T-helper 2 cell treated with Interferon-gamma antibody and Interleukin-4, amounts not matched to agents 5 μg/mL and 100 μg/mL, for 36 hours (primary cell): ENCODE results near the gene CAPZA1.
A peak's percentile ranks its signal among the peaks of the same experiment; 100 is the strongest.

ENCODE experiments used
- DNase-seq: peaks from one replicate; pipeline ENCODE4 v3.0.0; 2021; ENCODE audit warnings: low spot score
- H3K27ac Mint-ChIP-seq: one replicate; pipeline ENCODE4 v1.8.0; 2021; ENCODE audit warnings: mild to moderate bottlenecking, mixed read lengths
- H3K27me3 Mint-ChIP-seq: one replicate; pipeline ENCODE4 v1.8.0; 2021; ENCODE audit warnings: low read depth, mixed read lengths
- H3K36me3 Mint-ChIP-seq: one replicate; pipeline ENCODE4 v1.8.0; 2021; ENCODE audit warnings: low read depth, mixed read lengths
- H3K4me1 Mint-ChIP-seq: one replicate; pipeline ENCODE4 v1.8.0; 2021; ENCODE audit warnings: low read depth, mixed read lengths
- H3K4me3 Mint-ChIP-seq: one replicate; pipeline ENCODE4 v1.8.0; 2022; ENCODE audit warnings: mild to moderate bottlenecking, moderate library complexity, mixed read lengths
- H3K9me3 Mint-ChIP-seq: one replicate; pipeline ENCODE4 v1.8.0; 2021; ENCODE audit warnings: mixed read lengths

Gene CAPZA1

DNA sequence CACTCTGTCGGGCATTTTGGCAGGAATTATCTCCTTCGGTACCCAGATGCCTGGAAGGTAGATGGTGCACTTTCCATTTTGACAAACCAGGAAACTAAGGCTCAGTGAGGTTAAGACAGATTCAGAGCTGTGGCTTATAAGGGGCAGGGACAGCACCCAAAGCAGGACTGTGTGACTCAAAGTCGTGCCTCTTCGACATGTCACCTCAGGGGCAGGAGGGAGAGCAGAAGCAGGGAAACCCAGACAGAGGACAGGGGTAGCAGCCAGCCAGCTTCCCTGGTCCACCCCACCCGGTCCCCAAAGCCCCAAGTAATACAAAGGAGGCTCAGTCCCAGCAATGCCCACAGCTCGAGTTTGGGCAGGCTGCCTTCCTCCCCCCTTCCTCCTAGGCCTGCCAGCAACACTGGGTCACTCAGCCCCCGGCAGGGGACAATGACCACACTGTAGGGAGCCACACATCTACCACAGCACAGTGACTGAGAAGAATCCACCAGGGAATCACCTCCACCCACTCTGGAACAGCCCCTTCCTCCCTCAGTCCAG lies 84.8 kb downstream of the CAPZA1 start:
- Mint-ChIP-seq H3K4me1 (peaks cover 63% of the 10 kb centered on the region), H3K27me3 (peaks cover 10% of the 10 kb centered on the region), H3K9me3 (no peaks in the 10 kb centered on the region), H3K27ac (peak overlapping the region; percentile 93), H3K4me3 (peak overlapping the region; percentile 87), H3K36me3 (peaks cover 25% of the 10 kb centered on the region)
- DNase-seq: peak; percentile 35

DNA sequence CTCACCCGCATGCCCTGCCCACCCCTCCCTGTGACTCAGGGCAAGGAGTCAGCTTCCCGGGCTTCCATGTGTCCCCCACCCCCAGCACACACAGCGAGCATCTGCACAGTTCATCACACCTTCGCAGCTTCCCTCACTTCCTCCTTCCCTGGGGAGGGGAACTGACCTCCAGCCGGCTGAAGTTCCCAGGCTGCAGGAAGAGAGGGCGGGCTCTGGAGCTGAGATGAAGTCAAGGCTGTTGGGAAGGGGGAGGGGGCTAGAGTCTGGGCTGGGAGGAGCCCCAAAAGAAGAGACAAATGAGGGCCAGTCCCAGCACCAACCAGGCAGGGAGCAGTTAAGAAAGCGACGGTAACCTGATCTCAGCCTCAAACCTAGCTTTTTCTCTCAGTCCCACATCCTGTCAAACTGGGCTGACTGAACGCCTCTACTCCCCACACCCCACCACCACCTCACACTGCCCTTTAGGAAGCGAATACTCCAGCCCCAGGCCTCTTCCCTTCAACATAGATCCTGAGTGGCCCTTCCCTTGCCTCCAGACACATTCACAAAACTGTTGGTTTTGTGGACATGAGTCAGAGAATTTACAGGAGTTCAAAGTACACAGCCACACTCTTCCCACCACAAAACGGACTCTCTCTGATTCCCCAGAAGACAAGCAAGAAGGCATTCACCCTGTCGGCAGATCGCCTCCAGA lies 85.4 kb downstream of the CAPZA1 start:
- H3K36me3 Mint-ChIP-seq: peaks cover 18% of the 10 kb centered on the region
- peak overlapping the region; percentile 87 for H3K4me3 Mint-ChIP-seq
- H3K4me1 Mint-ChIP-seq: peaks cover 59% of the 10 kb centered on the region
- peak overlapping the region; percentile 93 for H3K27ac Mint-ChIP-seq
- H3K9me3 Mint-ChIP-seq: no peaks in the 10 kb centered on the region
- DNase-seq: peak; percentile 73
- H3K27me3 Mint-ChIP-seq: peaks cover 12% of the 10 kb centered on the region

DNA sequence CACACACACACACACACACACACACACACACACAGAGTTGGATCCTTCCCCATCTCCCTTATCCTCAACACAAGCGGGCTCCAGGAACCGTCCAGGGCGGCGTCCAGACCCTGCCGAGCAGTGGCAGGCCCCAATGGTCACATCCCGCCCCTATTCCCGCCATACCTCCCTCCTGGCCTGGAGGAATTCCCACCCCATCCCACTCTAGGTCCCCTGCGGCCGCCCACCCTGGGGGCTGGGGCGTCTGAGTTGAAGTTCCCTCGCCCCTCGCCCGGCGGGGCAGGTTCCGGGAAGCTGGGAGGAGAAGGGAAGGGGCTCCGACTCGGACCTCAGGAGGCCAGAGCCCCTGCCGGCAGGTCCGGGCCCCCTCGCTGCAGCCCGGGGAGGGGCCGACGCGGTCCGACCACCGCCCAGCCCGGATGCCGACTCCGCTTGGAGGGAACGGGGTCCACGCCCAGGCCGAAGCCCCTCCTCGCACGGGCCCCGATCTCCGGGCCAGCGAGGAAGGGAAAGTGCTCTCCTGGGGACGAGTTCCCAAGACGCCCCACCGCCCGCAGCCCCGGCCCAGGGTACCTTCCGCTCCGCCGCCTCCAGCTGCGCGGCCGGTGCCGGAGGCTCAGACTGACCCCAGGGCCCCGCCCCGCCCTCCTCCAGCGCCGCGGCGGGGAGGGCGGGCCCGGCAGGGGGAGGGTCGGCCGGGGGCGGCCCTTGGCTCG lies 87.0 kb downstream of the CAPZA1 start, which contains the start of gene RHOC:
RHOC (minus strand) TSS at position 623 of the 716 bp plus-strand sequence. CDS start 3,328 bp downstream, outside the sequence.
- peak within 1 kb of the TSS; percentile 87 for H3K4me3 Mint-ChIP-seq
- H3K36me3 Mint-ChIP-seq: peaks cover 15% of the 10 kb centered on the region
- no peaks in the 10 kb centered on the region for H3K9me3 Mint-ChIP-seq
- H3K4me1 Mint-ChIP-seq: peaks cover 44% of the 10 kb centered on the region
- peak; percentile 68 for DNase-seq
- peak within 1 kb of the TSS; percentile 93 for H3K27ac Mint-ChIP-seq
- peaks cover 17% of the 10 kb centered on the region for H3K27me3 Mint-ChIP-seq

DNA sequence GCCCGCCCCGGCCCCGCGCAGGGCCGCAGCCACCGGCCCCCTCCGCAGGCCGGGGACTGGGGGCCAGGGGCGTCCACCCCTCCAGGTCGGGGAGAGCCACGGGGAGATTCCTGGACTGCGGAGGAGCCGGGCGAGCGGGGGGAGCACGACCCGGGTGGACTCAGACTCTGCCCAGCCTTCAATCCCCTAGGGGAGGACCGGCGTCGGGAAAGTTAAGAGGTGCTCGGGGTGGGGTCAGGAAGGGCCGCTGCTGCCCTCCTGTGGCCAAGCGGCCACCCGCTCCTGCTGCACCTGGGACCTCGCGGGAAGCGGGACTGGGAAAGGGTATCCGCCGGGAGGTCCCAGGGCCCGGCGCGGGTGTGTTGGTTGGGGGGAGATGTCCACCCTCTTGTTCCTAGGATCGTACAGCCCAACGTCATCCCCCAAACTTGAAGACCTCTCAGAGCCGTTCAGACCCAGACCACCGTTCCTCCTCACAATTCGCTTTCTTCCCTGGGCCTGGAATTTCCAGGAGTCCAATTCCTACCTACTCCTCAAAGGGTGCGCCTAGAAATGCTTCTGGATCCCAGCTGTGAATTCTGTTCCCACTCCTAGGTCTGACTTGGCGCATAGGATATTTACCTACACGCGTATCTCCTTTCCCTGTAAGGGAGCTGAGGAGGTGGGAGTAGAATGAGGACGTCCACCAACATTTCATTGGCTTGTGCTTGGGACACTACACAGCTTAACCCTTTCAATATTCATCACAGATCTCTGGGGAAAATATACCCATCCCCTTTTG lies 87.8 kb downstream of the CAPZA1 start:
- Mint-ChIP-seq H3K9me3 (no peaks in the 10 kb centered on the region), H3K36me3 (peaks cover 7% of the 10 kb centered on the region), H3K27ac (peak overlapping the region; percentile 65), H3K27me3 (peaks cover 17% of the 10 kb centered on the region), H3K4me3 (peak overlapping the region; percentile 87), H3K4me1 (peaks cover 37% of the 10 kb centered on the region)
- DNase-seq: peak; percentile 72

DNA sequence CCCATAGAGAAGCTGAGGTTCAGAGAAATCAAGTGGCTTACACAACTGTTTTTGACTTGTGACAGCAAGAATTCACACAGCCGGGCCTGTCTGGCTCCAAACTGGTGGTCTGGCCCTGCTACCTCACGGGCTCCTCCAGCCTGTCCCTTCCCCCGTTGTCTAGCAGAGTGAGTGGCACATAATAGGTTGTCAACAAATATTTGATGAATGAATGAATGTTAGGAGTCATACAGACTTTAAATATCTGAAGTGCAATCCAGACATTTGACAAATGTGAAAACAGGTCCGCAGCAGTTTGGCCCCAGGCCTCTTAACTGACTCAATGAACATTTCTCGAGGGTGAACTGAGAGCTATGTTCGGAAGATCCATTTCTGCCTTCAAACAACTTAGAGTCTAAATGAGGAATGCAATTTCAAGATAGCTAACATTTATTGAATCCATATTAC lies 88.4 kb downstream of the CAPZA1 start:
- Mint-ChIP-seq H3K9me3 (no peaks in the 10 kb centered on the region), H3K27me3 (peaks cover 22% of the 10 kb centered on the region), H3K27ac (no peak overlapping the region), H3K4me1 (peaks cover 30% of the 10 kb centered on the region), H3K36me3 (peaks cover 1% of the 10 kb centered on the region), H3K4me3 (peak overlapping the region; percentile 87)
- no peak for DNase-seq

DNA sequence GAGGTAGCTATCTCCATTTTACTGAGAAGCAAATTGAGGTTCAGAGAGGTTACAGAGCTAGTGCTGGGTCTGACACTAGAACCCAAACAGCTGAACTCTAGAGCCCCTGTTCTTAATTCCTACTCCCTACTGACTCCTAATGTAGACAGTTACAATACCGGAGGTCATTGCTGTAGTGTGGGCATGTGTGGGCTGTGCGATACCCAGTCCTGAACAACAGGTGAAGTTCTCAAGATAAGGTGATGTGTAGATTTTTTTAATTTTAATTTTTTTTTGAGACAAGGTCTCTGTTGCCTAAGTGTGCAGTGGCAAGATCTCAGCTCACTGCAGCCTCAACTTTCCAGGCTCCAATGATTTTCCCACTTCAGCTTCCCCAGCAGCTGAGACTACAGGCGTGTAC lies 88.9 kb downstream of the CAPZA1 start:
- Mint-ChIP-seq H3K36me3 (no peaks in the 10 kb centered on the region), H3K27me3 (peaks cover 27% of the 10 kb centered on the region), H3K4me1 (peaks cover 28% of the 10 kb centered on the region), H3K9me3 (no peaks in the 10 kb centered on the region), H3K27ac (no peak overlapping the region), H3K4me3 (no peak overlapping the region)
- no peak for DNase-seq

DNA sequence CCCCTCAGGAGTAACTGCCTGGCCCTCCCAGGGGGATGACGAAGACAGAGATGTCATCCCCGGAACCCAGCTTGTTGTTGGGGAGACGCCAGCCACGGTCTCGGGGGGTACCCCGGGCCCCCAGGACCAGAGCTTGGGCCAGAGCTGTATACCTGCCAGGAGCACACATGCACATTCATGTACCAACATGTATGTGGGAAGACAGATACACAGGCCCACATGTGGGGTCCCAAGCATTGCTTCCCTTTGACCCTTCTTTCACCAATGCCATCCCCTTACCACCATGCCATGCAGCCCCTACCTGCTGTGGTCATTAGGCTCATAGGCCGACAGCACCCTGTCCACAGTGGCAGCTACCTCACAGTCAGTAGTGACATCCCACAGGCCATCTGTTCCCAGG lies 90.5 kb downstream of the CAPZA1 start:
- peaks cover 21% of the 10 kb centered on the region for H3K4me1 Mint-ChIP-seq
- no peak for DNase-seq
- no peak overlapping the region for H3K27ac Mint-ChIP-seq
- no peak overlapping the region for H3K4me3 Mint-ChIP-seq
- no peaks in the 10 kb centered on the region for H3K36me3 Mint-ChIP-seq
- H3K27me3 Mint-ChIP-seq: peaks cover 38% of the 10 kb centered on the region
- no peaks in the 10 kb centered on the region for H3K9me3 Mint-ChIP-seq

DNA sequence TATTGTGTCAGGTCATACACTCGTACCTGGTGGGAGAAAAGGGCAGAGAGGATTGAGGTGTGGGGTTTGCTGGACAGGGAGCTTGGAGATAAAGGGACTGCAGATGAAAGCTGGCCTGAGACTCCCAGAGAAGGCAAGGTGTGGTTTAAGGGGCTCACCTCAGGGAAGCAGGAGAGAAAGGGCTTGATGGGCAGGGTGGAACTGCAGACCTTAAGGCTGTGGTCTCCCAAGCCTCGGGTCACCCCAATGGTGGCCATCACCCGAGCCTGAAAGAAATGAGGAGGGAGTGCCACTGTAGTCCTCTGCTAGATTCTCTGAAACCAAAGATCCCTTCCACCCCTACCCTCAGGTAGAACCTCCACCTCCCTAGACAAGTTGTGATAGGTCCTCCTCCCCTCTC lies 91.0 kb downstream of the CAPZA1 start:
- Mint-ChIP-seq H3K4me3 (no peak overlapping the region), H3K36me3 (no peaks in the 10 kb centered on the region), H3K4me1 (peaks cover 18% of the 10 kb centered on the region), H3K27me3 (peaks cover 38% of the 10 kb centered on the region), H3K9me3 (no peaks in the 10 kb centered on the region), H3K27ac (no peak overlapping the region)
- no peak for DNase-seq

DNA sequence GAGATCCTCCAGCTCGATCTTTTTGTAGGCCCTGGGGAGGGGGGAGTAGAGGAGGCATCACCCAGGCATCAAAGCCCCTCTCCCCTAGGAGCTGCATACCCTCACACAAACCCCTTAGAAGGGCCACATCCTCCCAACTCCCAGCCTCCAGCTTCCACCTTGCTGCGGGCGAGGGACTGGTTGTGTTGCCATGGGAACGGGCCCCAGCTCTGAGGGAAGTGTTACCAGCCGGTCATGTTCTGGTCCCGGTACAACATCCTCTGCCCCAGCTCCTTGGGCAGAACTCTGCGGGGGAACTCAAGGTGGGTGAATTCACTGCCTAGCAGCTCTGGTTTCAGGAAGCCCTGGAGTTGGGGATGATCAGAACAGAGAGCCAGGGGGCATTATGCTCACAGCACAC lies 91.4 kb downstream of the CAPZA1 start:
- DNase-seq: no peak
- peaks cover 20% of the 10 kb centered on the region for H3K4me1 Mint-ChIP-seq

DNA sequence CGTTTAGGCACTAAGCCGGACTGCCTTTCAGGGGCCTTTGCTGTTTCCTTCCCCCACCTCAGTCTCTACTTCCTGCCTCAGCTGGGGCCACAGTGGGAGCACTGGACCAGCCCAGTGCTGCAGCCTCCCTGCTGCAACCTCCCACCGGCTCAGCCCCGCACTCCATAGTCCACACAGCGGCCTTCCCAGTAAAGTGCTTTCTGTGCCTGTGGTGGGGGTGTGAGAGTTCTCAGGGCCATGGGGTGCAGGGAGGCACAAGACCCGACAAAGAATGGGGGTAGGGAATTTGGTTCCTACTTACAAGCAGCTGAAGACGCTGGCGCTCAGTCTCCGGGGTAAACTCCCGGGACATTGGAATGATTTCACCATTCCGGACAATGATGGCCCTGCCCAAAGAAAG lies 92.0 kb downstream of the CAPZA1 start:
- peaks cover 42% of the 10 kb centered on the region for H3K27me3 Mint-ChIP-seq
- H3K4me1 Mint-ChIP-seq: peaks cover 24% of the 10 kb centered on the region

More for the DNA sequence above, 91.4 kb downstream of the CAPZA1 start:
- H3K9me3 Mint-ChIP-seq: no peaks in the 10 kb centered on the region
- H3K36me3 Mint-ChIP-seq: no peaks in the 10 kb centered on the region
- no peak overlapping the region for H3K27ac Mint-ChIP-seq
- no peak overlapping the region for H3K4me3 Mint-ChIP-seq
- H3K27me3 Mint-ChIP-seq: peaks cover 38% of the 10 kb centered on the region

DNA sequence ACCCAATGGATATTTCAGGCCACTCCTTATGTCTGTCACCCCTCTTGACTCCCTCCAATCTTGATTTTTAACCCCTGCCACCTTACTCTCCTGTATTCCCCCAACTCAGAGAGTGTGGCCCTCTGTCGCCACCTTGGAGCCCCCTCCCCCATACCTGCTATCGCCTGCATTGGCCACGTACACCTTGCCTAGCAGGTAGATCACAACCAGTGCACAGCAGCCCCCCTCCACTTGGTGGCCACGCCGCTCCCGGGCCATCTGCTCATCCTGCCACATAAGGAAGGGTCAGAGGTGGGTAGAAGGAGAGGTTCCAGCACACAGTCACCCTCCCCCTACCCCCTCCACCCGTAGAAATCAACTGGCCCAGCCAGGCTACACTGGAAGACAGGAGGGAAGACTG lies 92.6 kb downstream of the CAPZA1 start:
- Mint-ChIP-seq H3K27ac (no peak overlapping the region), H3K4me3 (no peak overlapping the region), H3K9me3 (no peaks in the 10 kb centered on the region), H3K27me3 (peaks cover 46% of the 10 kb centered on the region), H3K4me1 (peaks cover 26% of the 10 kb centered on the region), H3K36me3 (no peaks in the 10 kb centered on the region)
- no peak for DNase-seq

More for the DNA sequence above, 92.0 kb downstream of the CAPZA1 start:
- Mint-ChIP-seq H3K36me3 (no peaks in the 10 kb centered on the region), H3K4me3 (no peak overlapping the region), H3K27ac (no peak overlapping the region), H3K9me3 (no peaks in the 10 kb centered on the region)
- no peak for DNase-seq

DNA sequence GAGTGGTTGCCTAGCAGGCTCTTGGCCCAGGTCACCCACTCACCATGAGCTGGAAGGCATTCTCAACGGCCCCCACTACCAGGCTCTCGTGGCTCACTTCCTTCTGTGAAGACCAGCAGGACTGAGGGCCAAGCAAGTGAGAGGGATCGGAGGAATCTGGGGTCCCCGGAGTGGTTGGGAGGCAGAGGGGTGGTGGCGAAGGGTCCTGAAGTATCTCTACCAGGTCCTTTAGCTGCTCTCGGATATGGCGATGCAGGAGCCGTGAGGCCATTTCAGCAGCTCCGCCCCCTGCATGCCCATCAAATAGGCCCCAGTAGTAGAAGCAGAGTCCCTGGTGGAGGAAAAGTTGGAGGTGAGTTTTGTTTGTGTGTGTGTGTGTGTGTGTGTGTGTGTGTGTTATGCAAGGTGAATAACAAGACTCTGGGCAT lies 93.1 kb downstream of the CAPZA1 start:
- Mint-ChIP-seq H3K4me3 (no peak overlapping the region), H3K4me1 (peaks cover 23% of the 10 kb centered on the region), H3K27me3 (peaks cover 46% of the 10 kb centered on the region), H3K9me3 (no peaks in the 10 kb centered on the region), H3K27ac (no peak overlapping the region), H3K36me3 (no peaks in the 10 kb centered on the region)
- DNase-seq: no peak

DNA sequence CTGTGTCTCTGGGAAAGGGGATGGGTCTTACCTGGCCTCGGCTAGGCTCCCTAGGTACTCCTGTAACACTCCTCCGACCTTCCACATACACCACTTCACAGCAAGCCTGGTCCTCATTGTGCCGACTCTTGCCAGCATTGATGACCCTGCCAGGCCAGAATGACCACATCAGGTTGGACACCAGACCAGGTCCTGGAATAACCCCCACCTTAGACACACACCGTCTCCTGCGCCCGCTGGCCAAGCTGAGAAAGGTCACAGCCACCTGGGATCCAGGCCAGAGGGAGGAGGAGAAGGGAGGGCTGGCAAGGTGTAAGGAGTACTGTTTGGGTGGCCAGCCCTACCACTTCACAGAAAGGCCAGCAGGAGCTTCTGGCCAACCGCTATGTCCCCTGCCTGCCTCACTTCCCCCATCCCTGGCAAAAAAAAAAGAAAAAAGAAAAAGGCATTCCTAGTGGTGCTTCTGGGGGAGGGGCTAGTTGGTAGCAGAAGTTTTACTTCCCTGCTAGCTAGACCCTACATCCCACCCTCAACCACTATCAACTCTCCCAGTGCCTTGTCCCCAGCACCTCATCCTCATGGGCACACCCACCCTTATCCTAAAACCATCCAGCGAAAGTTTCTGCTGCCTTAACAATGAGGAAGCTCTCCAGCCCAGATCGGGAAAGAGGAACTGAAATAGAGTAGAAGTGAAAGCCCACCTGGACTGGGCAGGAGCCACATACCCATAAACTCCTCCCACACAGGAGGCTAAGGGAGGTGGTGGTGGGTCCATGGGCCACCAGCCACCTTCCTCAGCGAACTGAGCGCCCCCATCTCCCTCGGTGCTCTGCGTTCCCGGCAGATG lies 94.1 kb downstream of the CAPZA1 start:
- no peak overlapping the region for H3K27ac Mint-ChIP-seq

More for the DNA sequence above, 94.1 kb downstream of the CAPZA1 start:
- Mint-ChIP-seq H3K27me3 (peaks cover 43% of the 10 kb centered on the region), H3K4me1 (peaks cover 23% of the 10 kb centered on the region), H3K4me3 (peak overlapping the region; percentile 41), H3K36me3 (no peaks in the 10 kb centered on the region), H3K9me3 (no peaks in the 10 kb centered on the region)
- DNase-seq: no peak
